ENCODE data around the gene CNDP1.

CNDP1 gene

DNA sequence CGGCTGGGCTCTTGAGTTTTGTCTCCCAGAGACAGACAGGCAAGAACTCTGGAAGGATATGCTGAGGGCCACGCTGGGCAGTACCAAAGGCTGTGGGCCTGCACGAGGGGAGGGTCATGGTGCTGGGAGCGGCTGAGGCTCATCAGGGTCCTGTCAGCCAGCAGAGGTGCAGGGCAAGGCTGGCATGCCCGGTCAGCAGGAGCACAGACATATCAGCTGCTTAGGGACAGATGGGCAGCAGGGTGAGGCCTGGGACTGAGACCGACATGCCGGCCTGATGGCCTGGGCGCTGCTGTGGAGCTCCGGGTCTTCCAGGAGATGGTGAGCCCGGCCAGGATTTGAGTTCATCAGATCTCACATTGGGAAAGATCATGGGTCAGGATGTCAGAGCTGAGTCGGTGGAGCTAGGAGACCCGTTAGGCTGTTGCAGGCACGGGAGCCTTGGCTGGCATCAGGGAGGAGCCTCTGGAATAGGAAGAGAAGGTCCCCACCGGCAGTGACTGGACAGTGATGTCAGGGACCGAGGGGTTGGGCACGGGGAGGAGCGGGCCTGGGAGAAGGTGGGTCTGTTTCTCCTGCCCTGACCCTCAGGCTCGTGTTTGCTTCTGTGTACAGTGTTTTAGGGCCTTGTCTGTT is 19.3 kb upstream of the CNDP1 start:
- Histone ChIP-seq H3K27me3 (ENCODE audit: control insufficient read depth, insufficient read depth, low read length) (no peaks in the 10 kb centered on the region), H3K4me1 (ENCODE audit: control insufficient read depth, insufficient read depth, low read length) (no peaks in the 10 kb centered on the region), H3K9me3 (ENCODE audit: control insufficient read depth, insufficient read depth, low read length) (no peaks in the 10 kb centered on the region), H3K27ac (ENCODE audit: low read depth, low read length) (no peak overlapping the region), H3K36me3 (ENCODE audit: control insufficient read depth, insufficient read depth, low read length) (peaks cover 94% of the 10 kb centered on the region), H3K9ac (ENCODE audit: low read depth, low read length) (no peak overlapping the region), H3K4me3 (ENCODE audit: low read depth, low read length) (no peak overlapping the region)

DNA sequence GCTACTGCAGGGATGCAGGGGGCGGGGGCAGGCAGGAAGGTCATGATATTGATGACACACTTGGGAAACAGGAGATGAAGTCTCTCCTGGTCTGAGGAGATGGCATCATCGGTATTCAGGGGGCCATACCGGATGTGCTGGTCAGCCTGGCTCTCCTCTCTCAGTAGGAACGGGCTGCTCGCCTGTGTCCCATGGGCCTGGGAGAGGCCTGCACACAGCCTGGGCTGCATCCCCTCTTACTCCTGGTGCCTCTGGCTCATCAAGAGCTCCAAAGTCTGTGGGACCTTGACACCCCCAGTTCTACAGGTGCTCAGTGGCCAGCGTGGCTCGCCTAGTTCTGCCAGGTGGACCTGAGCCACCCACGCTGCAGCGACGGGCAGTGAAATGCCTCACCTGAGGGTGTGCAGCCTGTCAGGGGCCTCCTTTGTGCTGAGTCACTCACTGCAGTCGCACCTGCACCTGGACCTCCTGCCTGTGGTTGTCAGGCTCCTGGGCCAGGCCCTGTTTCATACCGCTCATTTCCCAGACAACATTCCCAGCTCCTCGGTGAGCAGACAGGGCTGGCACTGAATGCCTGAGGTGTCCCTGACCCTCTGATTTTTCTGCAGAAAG is 18.6 kb upstream of the CNDP1 start:
- Histone ChIP-seq H3K9me3 (ENCODE audit: control insufficient read depth, insufficient read depth, low read length) (no peaks in the 10 kb centered on the region), H3K4me3 (ENCODE audit: low read depth, low read length) (no peak overlapping the region), H3K27ac (ENCODE audit: low read depth, low read length) (no peak overlapping the region), H3K4me1 (ENCODE audit: control insufficient read depth, insufficient read depth, low read length) (no peaks in the 10 kb centered on the region), H3K9ac (ENCODE audit: low read depth, low read length) (no peak overlapping the region), H3K27me3 (ENCODE audit: control insufficient read depth, insufficient read depth, low read length) (no peaks in the 10 kb centered on the region), H3K36me3 (ENCODE audit: control insufficient read depth, insufficient read depth, low read length) (peaks cover 94% of the 10 kb centered on the region)

GRCh38 chr18:74516271-74517235 is 17.7 kb upstream of the CNDP1 start:
- Histone ChIP-seq H3K36me3 (ENCODE audit: control insufficient read depth, insufficient read depth, low read length) (peaks cover 94% of the 10 kb centered on the region), H3K27ac (ENCODE audit: low read depth, low read length) (no peak overlapping the region), H3K9ac (ENCODE audit: low read depth, low read length) (no peak overlapping the region), H3K4me1 (ENCODE audit: control insufficient read depth, insufficient read depth, low read length) (no peaks in the 10 kb centered on the region), H3K4me3 (ENCODE audit: low read depth, low read length) (no peak overlapping the region), H3K9me3 (ENCODE audit: control insufficient read depth, insufficient read depth, low read length) (no peaks in the 10 kb centered on the region), H3K27me3 (ENCODE audit: control insufficient read depth, insufficient read depth, low read length) (no peaks in the 10 kb centered on the region)

DNA sequence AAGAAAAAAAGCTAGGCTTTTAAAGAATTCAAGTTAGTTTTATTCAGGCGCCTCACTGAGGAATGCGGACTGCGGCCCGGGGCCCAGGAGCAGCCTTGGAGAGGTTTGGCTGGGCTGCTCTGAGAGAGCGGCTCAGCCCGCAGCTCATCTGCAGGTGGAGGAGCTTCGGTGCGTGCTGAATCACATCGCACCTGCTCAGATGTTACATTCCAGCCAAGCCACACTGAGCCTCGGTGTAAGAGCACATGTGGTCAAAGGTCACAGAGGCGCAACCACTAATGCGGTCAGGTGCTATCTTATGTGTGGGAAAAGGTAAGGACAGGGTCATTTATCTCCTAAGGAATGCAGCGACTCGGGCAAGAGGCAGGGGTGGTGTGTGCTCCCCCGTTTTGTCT is 17.1 kb upstream of the CNDP1 start:
- Histone ChIP-seq H3K4me1 (ENCODE audit: control insufficient read depth, insufficient read depth, low read length) (no peaks in the 10 kb centered on the region), H3K9ac (ENCODE audit: low read depth, low read length) (no peak overlapping the region), H3K27ac (ENCODE audit: low read depth, low read length) (no peak overlapping the region), H3K27me3 (ENCODE audit: control insufficient read depth, insufficient read depth, low read length) (no peaks in the 10 kb centered on the region), H3K36me3 (ENCODE audit: control insufficient read depth, insufficient read depth, low read length) (peaks cover 87% of the 10 kb centered on the region), H3K9me3 (ENCODE audit: control insufficient read depth, insufficient read depth, low read length) (no peaks in the 10 kb centered on the region), H3K4me3 (ENCODE audit: low read depth, low read length) (no peak overlapping the region)

- H3K36me3 ChIP-seq (ENCODE audit: control insufficient read depth, insufficient read depth, low read length) = peaks cover 73% of the 10 kb centered on the region
- no peaks in the 10 kb centered on the region for H3K9me3 ChIP-seq (ENCODE audit: control insufficient read depth, insufficient read depth, low read length)
- H3K4me1 ChIP-seq (ENCODE audit: control insufficient read depth, insufficient read depth, low read length) = no peaks in the 10 kb centered on the region
- no peak overlapping the region for H3K4me3 ChIP-seq (ENCODE audit: low read depth, low read length)
- H3K27ac ChIP-seq (ENCODE audit: low read depth, low read length) = no peak overlapping the region
- no peaks in the 10 kb centered on the region for H3K27me3 ChIP-seq (ENCODE audit: control insufficient read depth, insufficient read depth, low read length)
- no peak overlapping the region for H3K9ac ChIP-seq (ENCODE audit: low read depth, low read length)
These were observed 15.6 kb upstream of the CNDP1 start for GRCh38 chr18:74518456-74519295.

- no peak overlapping the region for H3K27ac ChIP-seq (ENCODE audit: low read depth, low read length)
- no peak overlapping the region for H3K9ac ChIP-seq (ENCODE audit: low read depth, low read length)
- no peaks in the 10 kb centered on the region for H3K4me1 ChIP-seq (ENCODE audit: control insufficient read depth, insufficient read depth, low read length)
- peaks cover 66% of the 10 kb centered on the region for H3K36me3 ChIP-seq (ENCODE audit: control insufficient read depth, insufficient read depth, low read length)
- no peaks in the 10 kb centered on the region for H3K27me3 ChIP-seq (ENCODE audit: control insufficient read depth, insufficient read depth, low read length)
- H3K9me3 ChIP-seq (ENCODE audit: control insufficient read depth, insufficient read depth, low read length) = no peaks in the 10 kb centered on the region
- no peak overlapping the region for H3K4me3 ChIP-seq (ENCODE audit: low read depth, low read length)
These were observed 14.8 kb upstream of the CNDP1 start for GRCh38 chr18:74519320-74520095.

GRCh38 chr18:74520096-74520833 is 14.0 kb upstream of the CNDP1 start:
- no peaks in the 10 kb centered on the region for H3K27me3 ChIP-seq (ENCODE audit: control insufficient read depth, insufficient read depth, low read length)
- H3K4me3 ChIP-seq (ENCODE audit: low read depth, low read length) = no peak overlapping the region
- H3K36me3 ChIP-seq (ENCODE audit: control insufficient read depth, insufficient read depth, low read length) = peaks cover 58% of the 10 kb centered on the region
- no peaks in the 10 kb centered on the region for H3K4me1 ChIP-seq (ENCODE audit: control insufficient read depth, insufficient read depth, low read length)
- no peaks in the 10 kb centered on the region for H3K9me3 ChIP-seq (ENCODE audit: control insufficient read depth, insufficient read depth, low read length)
- H3K9ac ChIP-seq (ENCODE audit: low read depth, low read length) = no peak overlapping the region
- no peak overlapping the region for H3K27ac ChIP-seq (ENCODE audit: low read depth, low read length)

DNA sequence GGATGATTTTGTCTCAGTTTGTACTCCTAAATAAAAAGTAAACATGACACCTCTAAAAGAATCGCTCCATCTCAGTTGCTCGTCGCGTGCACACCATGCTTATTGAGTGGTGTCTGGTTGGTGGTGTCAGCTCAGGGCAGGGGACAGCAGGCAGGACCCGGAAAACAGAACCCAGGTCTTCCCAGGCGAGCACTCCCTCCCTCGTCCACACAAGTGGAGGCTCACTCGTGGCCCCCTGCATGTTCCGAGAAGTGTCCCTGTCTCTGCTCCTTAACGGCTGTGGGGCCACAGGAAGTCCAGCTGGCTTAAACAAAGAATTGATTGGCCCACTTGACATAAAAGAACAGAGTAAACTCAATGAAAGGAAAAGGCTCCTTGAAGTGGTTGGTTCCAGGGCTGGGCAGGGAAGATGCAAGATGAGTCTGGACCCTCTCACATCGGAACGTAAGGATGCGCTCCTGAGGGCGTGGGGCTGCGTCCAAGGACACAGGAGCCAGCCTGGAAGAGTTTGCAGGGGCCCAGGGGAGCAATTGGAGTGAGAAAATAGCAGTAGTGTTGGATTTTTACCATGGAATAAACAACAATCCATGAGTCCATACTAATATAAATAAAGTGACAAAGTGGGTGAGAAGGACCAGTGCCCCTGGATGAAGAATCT is 13.1 kb upstream of the CNDP1 start:
- H3K27ac ChIP-seq (ENCODE audit: low read depth, low read length) = no peak overlapping the region
- no peak overlapping the region for H3K9ac ChIP-seq (ENCODE audit: low read depth, low read length)
- no peaks in the 10 kb centered on the region for H3K27me3 ChIP-seq (ENCODE audit: control insufficient read depth, insufficient read depth, low read length)
- H3K4me3 ChIP-seq (ENCODE audit: low read depth, low read length) = no peak overlapping the region
- H3K9me3 ChIP-seq (ENCODE audit: control insufficient read depth, insufficient read depth, low read length) = no peaks in the 10 kb centered on the region
- H3K36me3 ChIP-seq (ENCODE audit: control insufficient read depth, insufficient read depth, low read length) = peaks cover 49% of the 10 kb centered on the region
- H3K4me1 ChIP-seq (ENCODE audit: control insufficient read depth, insufficient read depth, low read length) = no peaks in the 10 kb centered on the region

GRCh38 chr18:74522635-74523548 is 11.4 kb upstream of the CNDP1 start:
- H3K36me3 ChIP-seq (ENCODE audit: control insufficient read depth, insufficient read depth, low read length) = peaks cover 34% of the 10 kb centered on the region
- H3K27me3 ChIP-seq (ENCODE audit: control insufficient read depth, insufficient read depth, low read length) = no peaks in the 10 kb centered on the region
- H3K9ac ChIP-seq (ENCODE audit: low read depth, low read length) = no peak overlapping the region
- H3K4me3 ChIP-seq (ENCODE audit: low read depth, low read length) = no peak overlapping the region
- no peak overlapping the region for H3K27ac ChIP-seq (ENCODE audit: low read depth, low read length)
- no peaks in the 10 kb centered on the region for H3K4me1 ChIP-seq (ENCODE audit: control insufficient read depth, insufficient read depth, low read length)
- H3K9me3 ChIP-seq (ENCODE audit: control insufficient read depth, insufficient read depth, low read length) = no peaks in the 10 kb centered on the region
